HG03025 (cell line): Measurements from ENCODE around the gene NACAD.
"Not testable (repeated sequence)": the region's sequence is repeated elsewhere in the genome, so short reads cannot be mapped to it uniquely, and the experiment has no call there.

Experiments used
- ATAC-seq: cut with Tn5 transposase; IDR thresholded peaks from one replicate; pipeline ENCODE4 v1.9.1; 2021; ENCODE audit warnings: mild to moderate bottlenecking, moderate library complexity; ENCODE audit not compliant: unreplicated experiment, low FRiP score

Gene NACAD

GRCh38 chr7:45118292-45118691 is 29.5 kb upstream of the NACAD start:
- ATAC-seq: no peak

GRCh38 chr7:45117582-45117981 is 28.8 kb upstream of the NACAD start:
- ATAC-seq: no peak

- no peak for ATAC-seq
Measured at GRCh38 chr7:45116048-45116447, 27.3 kb upstream of the NACAD start.

- ATAC-seq: no peak
Measured at GRCh38 chr7:45114926-45115325, 26.2 kb upstream of the NACAD start.

- ATAC-seq: not testable (repeated sequence)
Measured at GRCh38 chr7:45114257-45114656, 25.5 kb upstream of the NACAD start.

- no peak for ATAC-seq
Measured at GRCh38 chr7:45112648-45113047, 23.9 kb upstream of the NACAD start.

- ATAC-seq: peak; percentile 94
Measured at GRCh38 chr7:45111298-45112223, 22.8 kb upstream of the NACAD start, which contains the start of gene TBRG4. TBRG4 (minus strand) TSS chr7:45111697; CDS start chr7:45109237, 2,460 bp downstream.

- ATAC-seq: no peak
Measured at GRCh38 chr7:45108863-45109262, 20.1 kb upstream of the NACAD start.

GRCh38 chr7:45107356-45107755 is 18.6 kb upstream of the NACAD start:
- ATAC-seq: no peak

GRCh38 chr7:45106820-45107219 is 18.1 kb upstream of the NACAD start:
- ATAC-seq: no peak

- no peak for ATAC-seq
Measured at GRCh38 chr7:45105588-45106188, 16.9 kb upstream of the NACAD start.

GRCh38 chr7:45104844-45105587 is 16.2 kb upstream of the NACAD start:
- no peak for ATAC-seq

- no peak for ATAC-seq
Measured at GRCh38 chr7:45103958-45104843, 15.4 kb upstream of the NACAD start.

- no peak for ATAC-seq
Measured at GRCh38 chr7:45102785-45103712, 14.3 kb upstream of the NACAD start.

GRCh38 chr7:45101748-45102147 is 13.0 kb upstream of the NACAD start:
- ATAC-seq: no peak

GRCh38 chr7:45100761-45101480 is 12.2 kb upstream of the NACAD start:
- ATAC-seq: no peak

GRCh38 chr7:45099891-45100760 is 11.4 kb upstream of the NACAD start:
- no peak for ATAC-seq
